Spleen (tissue), 11 donors: Measurements from ENCODE around the gene NUDT7. TPM values are rescaled to one million over a fixed set of nuclear protein-coding genes. Genes with fewer than 3 reads are reported as not detected.

Experiments
- DNase-seq: peaks from one replicate; pipeline ENCODE4 v3.0.0-alpha.2; 2020
- H3K27ac ChIP-seq, 8 donors: fragments of 200-600 bp; sonication (generic) in 7 of 8; 1 replicate in 4 of 8; 2 replicates in 4 of 8; pipeline versions ENCODE4 v1.5.0 to v1.8.0; 2016 to 2021; ENCODE audit warnings: inconsistent platforms in 4 of 8, mild to moderate bottlenecking in 4 of 8, moderate library complexity in 1 of 8
- H3K27me3 ChIP-seq, 7 donors: fragments of 200-600 bp; sonication (generic) in 6 of 7; replicated peaks in 1 of 7; 1 replicate in 4 of 7; 2 replicates in 3 of 7; pipeline versions ENCODE4 v1.5.0 to v1.8.0; 2016 to 2021; ENCODE audit warnings: inconsistent platforms in 3 of 7, mild to moderate bottlenecking in 1 of 7
- H3K36me3 ChIP-seq, 6 donors: fragments of 200-600 bp; sonication (generic) in 5 of 6; 1 replicate in 4 of 6; 2 replicates in 2 of 6; pipeline versions ENCODE4 v1.5.0 to v1.8.0; 2016 to 2021; ENCODE audit warnings: inconsistent platforms in 2 of 6
- H3K4me1 ChIP-seq, 6 donors: fragments of 200-600 bp; sonication (generic) in 5 of 6; 1 replicate in 3 of 6; 2 replicates in 3 of 6; pipeline versions ENCODE4 v1.5.0 to v1.8.0; 2016 to 2021; ENCODE audit warnings: inconsistent platforms in 3 of 6
- H3K4me3 ChIP-seq, 8 donors: fragments of 200-600 bp; sonication (generic) in 7 of 8; 1 replicate in 4 of 8; 2 replicates in 4 of 8; pipeline versions ENCODE4 v1.5.0 to v1.8.0; 2016 to 2021; ENCODE audit warnings: inconsistent platforms in 4 of 8, mild to moderate bottlenecking in 4 of 8, moderate library complexity in 2 of 8
- H3K9me3 ChIP-seq, 8 donors: fragments of 200-600 bp; sonication (generic) in 7 of 8; 1 replicate in 4 of 8; 2 replicates in 4 of 8; pipeline versions ENCODE4 v1.5.0 to v1.8.0; 2016 to 2021; ENCODE audit warnings: inconsistent platforms in 4 of 8
- POLR2A ChIP-seq, 3 donors: fragments of 450-650 bp; IDR thresholded peaks; one replicate each; pipeline ENCODE4 v1.5.1; 2017; ENCODE audit warnings: antibody characterized with exemption in 3 of 3, mild to moderate bottlenecking in 1 of 3
- POLR2AphosphoS5 ChIP-seq, 3 donors: sonication (generic); formaldehyde crosslinking; IDR thresholded peaks; one replicate each; pipeline ENCODE4 v1.5.1; 2017; ENCODE audit warnings: antibody characterized with exemption in 3 of 3
- whole genome bisulfite sequencing, 5 donors: extraction: QIAGEN DNeasy Blood & Tissue Kit in 3 of 5; methylation state at CpG; one replicate each; pipeline versions ENCODE4 v1.1.5 to v1.1.7; 2013 to 2018; 5-methylcytosine and 5-hydroxymethylcytosine counted together
- intact Hi-C: fragments of 100-400 bp; cut with DNase I; formaldehyde crosslinking; loops from one replicate; pipeline ENCODE4 v1.15.0; 2023; ENCODE audit warnings: low total_unique reads
- polyA plus RNA-seq, 3 donors: library from polyadenylated mRNA; stranded (reverse); fragments of 200-250 nt; gene quantifications; one replicate each; pipeline ENCODE4 v1.2.1, GENCODE V29; 2013
- total RNA-seq, 7 donors: library from RNA; depleted of rRNA in 3 of 7; stranded (reverse); fragments of >200 nt in 3 of 7; fragmentation: NEBNext Ultra II Directional in 4 of 7; extraction: Animal tissue kit (Norgen Biotek cat#: 25700) in 4 of 7; gene quantifications; one replicate each; pipeline versions ENCODE4 v1.1.0 to v1.2.1, GENCODE V29; 2016 to 2021
- TF ChIP-seq, protein P1 (sequence below), 11 experiments: fragments of 200-600 bp in 7 of 11; fragments of 450-650 bp in 4 of 11; sonication (generic) in 4 of 11; IDR thresholded peaks in 8 of 11; conservative IDR thresholded peaks in 3 of 11; 1 replicate in 7 of 11; 2 replicates in 4 of 11; pipeline versions ENCODE4 v1.4.0 to v1.8.0; 2016 to 2021; ENCODE audit warnings: antibody characterized with exemption in 11 of 11, inconsistent platforms in 4 of 11, mild to moderate bottlenecking in 1 of 11
- donor health status: healthy with polysubstance abuse.
- donor health status: DM: no; HTN: no; CAD: no; lungs with moderate emphysema.
- donor health status: DM: no; HTN: no; CAD: no.
- donor health status: Bipolar disorder and iron deficiency.
- donor health status: healthy.
- donor health status: DM: no; HTN: no; CAD: no.
- donor health status: DM: yes; HTN: yes; CAD: no.

Gene NUDT7
- total and polyA plus RNA-seq, 10 donors: 5.2 to 14.0 (median 9.6) TPM

DNA sequence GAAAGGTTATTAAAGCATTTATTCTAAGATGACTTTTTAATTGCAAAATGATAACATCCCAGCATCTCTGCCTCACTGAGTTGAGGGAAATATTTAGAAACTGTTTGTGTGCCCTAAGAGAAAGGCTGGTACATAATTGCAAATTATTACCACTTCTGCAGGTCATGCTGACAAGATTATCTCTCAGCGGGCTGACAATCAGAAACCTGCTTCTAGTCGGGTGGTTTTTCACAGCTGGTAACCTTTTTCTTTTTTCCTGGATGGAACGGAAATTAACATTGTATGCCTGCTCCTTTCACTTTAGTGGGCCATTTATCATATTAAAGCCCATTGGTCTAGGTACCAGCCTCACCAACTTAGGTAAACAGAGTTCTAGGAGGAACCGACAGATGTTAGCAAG lies 17.0 kb upstream of the NUDT7 start:
- Histone ChIP-seq H3K36me3 (no peaks in the 10 kb centered on the region), H3K4me1 (no peaks in the 10 kb centered on the region), H3K9me3 (peaks cover 0 to 8% (median 0%) of the 10 kb centered on the region in 8 donors), H3K27me3 (no peaks in the 10 kb centered on the region), H3K27ac (no peak overlapping the region), H3K4me3 (no peak overlapping the region)
- TF ChIP-seq, protein P1, sequence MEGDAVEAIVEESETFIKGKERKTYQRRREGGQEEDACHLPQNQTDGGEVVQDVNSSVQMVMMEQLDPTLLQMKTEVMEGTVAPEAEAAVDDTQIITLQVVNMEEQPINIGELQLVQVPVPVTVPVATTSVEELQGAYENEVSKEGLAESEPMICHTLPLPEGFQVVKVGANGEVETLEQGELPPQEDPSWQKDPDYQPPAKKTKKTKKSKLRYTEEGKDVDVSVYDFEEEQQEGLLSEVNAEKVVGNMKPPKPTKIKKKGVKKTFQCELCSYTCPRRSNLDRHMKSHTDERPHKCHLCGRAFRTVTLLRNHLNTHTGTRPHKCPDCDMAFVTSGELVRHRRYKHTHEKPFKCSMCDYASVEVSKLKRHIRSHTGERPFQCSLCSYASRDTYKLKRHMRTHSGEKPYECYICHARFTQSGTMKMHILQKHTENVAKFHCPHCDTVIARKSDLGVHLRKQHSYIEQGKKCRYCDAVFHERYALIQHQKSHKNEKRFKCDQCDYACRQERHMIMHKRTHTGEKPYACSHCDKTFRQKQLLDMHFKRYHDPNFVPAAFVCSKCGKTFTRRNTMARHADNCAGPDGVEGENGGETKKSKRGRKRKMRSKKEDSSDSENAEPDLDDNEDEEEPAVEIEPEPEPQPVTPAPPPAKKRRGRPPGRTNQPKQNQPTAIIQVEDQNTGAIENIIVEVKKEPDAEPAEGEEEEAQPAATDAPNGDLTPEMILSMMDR (IDR thresholded peaks at IDR 0.05 in 8 of 11, conservative IDR thresholded peaks at IDR 0.05 in 3 of 11): no peak
- TF ChIP-seq POLR2AphosphoS5 (IDR thresholded peaks at IDR 0.05) (no peak), POLR2A (IDR thresholded peaks at IDR 0.05) (no peak)
- WGBS, 5 donors: 72 to 87% (median 85%) methylated on average over 4 of the region's 4 CpGs
- DNase-seq: no peak
- intact Hi-C loops: no loop called here

GRCh38 chr16:77711179-77711578 lies 11.1 kb upstream of the NUDT7 start:
- Histone ChIP-seq H3K27me3 (no peaks in the 10 kb centered on the region), H3K9me3 (no peaks in the 10 kb centered on the region), H3K27ac (no peak overlapping the region), H3K4me1 (no peaks in the 10 kb centered on the region), H3K4me3 (no peak overlapping the region), H3K36me3 (no peaks in the 10 kb centered on the region)
- intact Hi-C loops: no loop called here
- 75 to 97% (median 80%) methylated on average over 1 of the region's 1 CpG for WGBS, 5 donors
- no peak for DNase-seq
- TF ChIP-seq POLR2AphosphoS5 (IDR thresholded peaks at IDR 0.05): no peak
- TF ChIP-seq POLR2A (IDR thresholded peaks at IDR 0.05): no peak
- TF ChIP-seq, protein P1 (IDR thresholded peaks at IDR 0.05 in 8 of 11, conservative IDR thresholded peaks at IDR 0.05 in 3 of 11): no peak

- H3K4me3 ChIP-seq: no peak overlapping the region
- TF ChIP-seq POLR2AphosphoS5 (IDR thresholded peaks at IDR 0.05): no peak
- no peak for TF ChIP-seq POLR2A (IDR thresholded peaks at IDR 0.05)
- TF ChIP-seq, protein P1 (IDR thresholded peaks at IDR 0.05 in 8 of 11, conservative IDR thresholded peaks at IDR 0.05 in 3 of 11): no peak
Measured at GRCh38 chr16:77711775-77712174, 10.5 kb upstream of the NUDT7 start.

DNA sequence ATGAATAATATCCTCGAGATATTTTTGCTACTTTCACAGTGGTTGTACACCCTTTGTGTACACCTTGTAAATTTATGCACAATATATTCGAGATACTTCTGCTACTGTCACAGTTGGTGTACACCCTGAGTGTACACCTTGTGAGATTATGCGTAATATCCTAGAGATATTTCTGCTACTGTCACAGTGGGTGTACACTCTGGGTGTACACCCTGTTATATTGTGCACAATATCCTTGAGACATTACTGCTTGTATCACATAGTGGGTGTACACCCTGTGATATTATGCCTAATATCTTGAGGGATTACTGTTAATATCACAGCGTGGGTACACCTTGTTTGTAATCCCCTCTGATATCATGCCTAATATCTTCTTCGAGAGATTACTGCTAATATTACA lies 7.2 kb upstream of the NUDT7 start:
- H3K36me3 ChIP-seq: no peaks in the 10 kb centered on the region
- H3K4me1 ChIP-seq: no peaks in the 10 kb centered on the region
- no peaks in the 10 kb centered on the region for H3K9me3 ChIP-seq
- H3K27me3 ChIP-seq: no peaks in the 10 kb centered on the region
- H3K4me3 ChIP-seq: no peak overlapping the region
- H3K27ac ChIP-seq: no peak overlapping the region
- no peak for DNase-seq
- 79 to 87% (median 83%) methylated on average over 5 of the region's 5 CpGs for WGBS, 5 donors
- intact Hi-C loops: no loop called here
- no peak for TF ChIP-seq POLR2AphosphoS5 (IDR thresholded peaks at IDR 0.05)
- TF ChIP-seq, protein P1 (IDR thresholded peaks at IDR 0.05 in 8 of 11, conservative IDR thresholded peaks at IDR 0.05 in 3 of 11): no peak

More at GRCh38 chr16:77711775-77712174, 10.5 kb upstream of the NUDT7 start:
- Histone ChIP-seq H3K36me3 (no peaks in the 10 kb centered on the region), H3K4me1 (no peaks in the 10 kb centered on the region), H3K9me3 (no peaks in the 10 kb centered on the region), H3K27ac (no peak overlapping the region), H3K27me3 (no peaks in the 10 kb centered on the region)
- DNase-seq: no peak
- WGBS, 5 donors: 63 to 72% (median 66%) methylated on average over 5 of the region's 5 CpGs
- intact Hi-C loops: no loop called here
